Thyroid gland (tissue), 4 donors: ENCODE data around the gene SIRT3. TPM values are rescaled to one million over a fixed set of nuclear protein-coding genes. Genes with fewer than 3 reads are reported as not detected.

Experiments
- DNase-seq, 2 donors: peaks; one replicate each; pipeline ENCODE4 v3.0.0-alpha.2; 2019
- H3K27ac ChIP-seq, 3 donors: fragments of 200-600 bp; sonication (generic); 1 replicate in 2 of 3; 2 replicates in 1 of 3; pipeline ENCODE4 v1.5.1; 2016 to 2019; ENCODE audit warnings: mild to moderate bottlenecking in 1 of 3, moderate library complexity in 1 of 3
- H3K27me3 ChIP-seq: fragments of 200-600 bp; sonication (generic); one replicate; pipeline ENCODE4 v1.5.1; 2019
- H3K36me3 ChIP-seq, 2 donors: fragments of 200-600 bp; sonication (generic); one replicate each; pipeline ENCODE4 v1.5.1; 2016 to 2019
- H3K4me1 ChIP-seq, 2 donors: fragments of 200-600 bp; sonication (generic); one replicate each; pipeline ENCODE4 v1.5.1; 2017 to 2019
- H3K4me3 ChIP-seq, 3 donors: fragments of 200-600 bp; sonication (generic); replicated peaks in 1 of 3; 1 replicate in 2 of 3; 2 replicates in 1 of 3; pipeline ENCODE4 v1.5.1; 2016; ENCODE audit warnings: mild to moderate bottlenecking in 1 of 3
- H3K9me3 ChIP-seq: fragments of 200-600 bp; sonication (generic); one replicate; pipeline ENCODE4 v1.5.1; 2017
- POLR2A ChIP-seq, 2 donors: fragments of 450-650 bp; IDR thresholded peaks; one replicate each; pipeline ENCODE4 v1.6.1; 2017; ENCODE audit warnings: antibody characterized with exemption in 2 of 2, mild to moderate bottlenecking in 2 of 2, moderate library complexity in 1 of 2
- WGBS, 2 donors: methylation state at CpG; one replicate each; pipeline ENCODE4 v1.1.5; 2017; 5-methylcytosine and 5-hydroxymethylcytosine counted together
- intact Hi-C: fragments of 100-400 bp; cut with DNase I; formaldehyde crosslinking; loops from one replicate; pipeline ENCODE4 v1.15.1; 2023
- total RNA-seq, 4 donors: library from RNA; depleted of rRNA; stranded (reverse); fragments of >200 nt; gene quantifications; one replicate each; pipeline ENCODE4 v1.2.3, GENCODE V29; 2016
- TF ChIP-seq, protein P1 (sequence below), 6 experiments: fragments of 200-600 bp in 3 of 6; fragments of 450-650 bp in 3 of 6; sonication (generic) in 3 of 6; IDR thresholded peaks; one replicate each; pipeline ENCODE4 v1.5.1; 2016 to 2019; ENCODE audit warnings: antibody characterized with exemption in 6 of 6, mild to moderate bottlenecking in 2 of 6, inconsistent platforms in 1 of 6, moderate library complexity in 1 of 6

Gene SIRT3
- total RNA-seq, 4 donors from 2014 or later = 14.3 to 21.2 (median 17.0) TPM

DNA sequence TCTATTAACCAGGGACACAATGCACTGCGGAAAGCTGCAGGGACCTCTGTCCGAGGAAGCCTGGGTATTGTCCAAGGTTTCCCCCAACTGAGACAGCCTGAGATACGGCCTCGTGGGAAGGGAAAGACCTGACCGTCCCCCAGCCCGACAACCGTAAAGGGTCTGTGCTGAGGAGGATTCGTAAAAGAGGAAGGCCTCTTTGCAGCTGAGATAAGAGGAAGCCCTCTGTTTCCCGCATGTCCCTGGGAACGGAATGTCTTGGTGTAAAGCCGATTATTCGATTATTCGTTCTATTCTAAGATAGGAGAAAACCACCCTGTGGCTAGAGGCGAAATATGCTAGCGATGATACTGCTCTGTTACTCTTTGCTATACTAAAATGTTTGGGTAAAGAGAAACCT, 34.2 kb downstream of the SIRT3 start:
- TF ChIP-seq, protein P1, sequence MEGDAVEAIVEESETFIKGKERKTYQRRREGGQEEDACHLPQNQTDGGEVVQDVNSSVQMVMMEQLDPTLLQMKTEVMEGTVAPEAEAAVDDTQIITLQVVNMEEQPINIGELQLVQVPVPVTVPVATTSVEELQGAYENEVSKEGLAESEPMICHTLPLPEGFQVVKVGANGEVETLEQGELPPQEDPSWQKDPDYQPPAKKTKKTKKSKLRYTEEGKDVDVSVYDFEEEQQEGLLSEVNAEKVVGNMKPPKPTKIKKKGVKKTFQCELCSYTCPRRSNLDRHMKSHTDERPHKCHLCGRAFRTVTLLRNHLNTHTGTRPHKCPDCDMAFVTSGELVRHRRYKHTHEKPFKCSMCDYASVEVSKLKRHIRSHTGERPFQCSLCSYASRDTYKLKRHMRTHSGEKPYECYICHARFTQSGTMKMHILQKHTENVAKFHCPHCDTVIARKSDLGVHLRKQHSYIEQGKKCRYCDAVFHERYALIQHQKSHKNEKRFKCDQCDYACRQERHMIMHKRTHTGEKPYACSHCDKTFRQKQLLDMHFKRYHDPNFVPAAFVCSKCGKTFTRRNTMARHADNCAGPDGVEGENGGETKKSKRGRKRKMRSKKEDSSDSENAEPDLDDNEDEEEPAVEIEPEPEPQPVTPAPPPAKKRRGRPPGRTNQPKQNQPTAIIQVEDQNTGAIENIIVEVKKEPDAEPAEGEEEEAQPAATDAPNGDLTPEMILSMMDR (IDR thresholded peaks at IDR 0.05) = no peak
- no peak for TF ChIP-seq POLR2A (IDR thresholded peaks at IDR 0.05)
- Histone ChIP-seq H3K27ac (no peak overlapping the region), H3K4me1 (peaks cover 9 to 15% of the 10 kb centered on the region in 2 donors), H3K27me3 (no peaks in the 10 kb centered on the region), H3K36me3 (peaks cover 10 to 16% of the 10 kb centered on the region in 2 donors), H3K9me3 (no peaks in the 10 kb centered on the region), H3K4me3 (no peak overlapping the region)
- intact Hi-C loops = loop anchor here (5.0 to 10.0 kb wide), 5 partner anchors 35 to 303 kb away; partner anchors contain the start of genes B4GALNT4, PGGHG, PSMD13 and PTDSS2
- 74 to 81% methylated on average over 15 of the region's 15 CpGs for WGBS, 2 donors
- no peak for DNase-seq

- no peak for TF ChIP-seq POLR2A (IDR thresholded peaks at IDR 0.05)
- TF ChIP-seq, protein P1 (IDR thresholded peaks at IDR 0.05) = no peak
- Histone ChIP-seq H3K27me3 (no peaks in the 10 kb centered on the region), H3K36me3 (peaks cover 10 to 16% of the 10 kb centered on the region in 2 donors), H3K27ac (no peak overlapping the region), H3K4me3 (no peak overlapping the region), H3K9me3 (no peaks in the 10 kb centered on the region), H3K4me1 (peaks cover 0 to 6% of the 10 kb centered on the region in 2 donors)
- DNase-seq = no peak
- intact Hi-C loops = loop anchor here (5.0 to 10.0 kb wide), 5 partner anchors 37 to 304 kb away; partner anchors contain the start of genes B4GALNT4, PGGHG, PSMD13 and PTDSS2
- WGBS, 2 donors = 93 to 95% methylated on average over 4 to 13 of the region's 13 CpGs
Observed at GRCh38 chr11:200224-201003, 35.7 kb downstream of the SIRT3 start.

DNA sequence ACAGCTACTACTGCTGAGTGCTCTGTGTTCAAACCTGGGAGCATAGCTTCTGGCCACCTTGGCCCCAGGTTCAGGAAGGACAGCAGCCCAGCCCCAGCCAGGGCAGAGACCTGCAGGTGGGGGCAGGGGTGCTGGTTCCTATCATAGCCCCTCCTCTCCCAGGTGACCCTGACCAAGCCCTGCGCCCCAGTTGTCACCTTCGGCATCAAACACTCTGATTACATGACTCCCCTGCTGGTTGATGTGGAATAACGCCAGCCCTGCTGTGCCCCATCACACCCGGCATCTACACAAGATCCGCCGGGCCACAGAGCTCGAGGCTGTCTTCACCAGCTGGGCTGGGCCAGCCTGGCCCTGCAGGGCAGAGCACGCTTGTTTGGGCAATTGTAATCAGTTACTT, 36.4 kb downstream of the SIRT3 start:
- Histone ChIP-seq H3K4me3 (no peak overlapping the region), H3K27ac (no peak overlapping the region), H3K4me1 (no peaks in the 10 kb centered on the region), H3K27me3 (no peaks in the 10 kb centered on the region), H3K36me3 (peaks cover 5 to 10% of the 10 kb centered on the region in 2 donors), H3K9me3 (no peaks in the 10 kb centered on the region)
- 83 to 85% methylated on average over 8 of the region's 8 CpGs for whole genome bisulfite sequencing, 2 donors
- intact Hi-C loops = loop anchor here (5.0 to 10.0 kb wide), 5 partner anchors 38 to 305 kb away; partner anchors contain the start of genes B4GALNT4, PGGHG, PSMD13 and PTDSS2
- TF ChIP-seq, protein P1 (IDR thresholded peaks at IDR 0.05) = no peak
- no peak for DNase-seq

DNA sequence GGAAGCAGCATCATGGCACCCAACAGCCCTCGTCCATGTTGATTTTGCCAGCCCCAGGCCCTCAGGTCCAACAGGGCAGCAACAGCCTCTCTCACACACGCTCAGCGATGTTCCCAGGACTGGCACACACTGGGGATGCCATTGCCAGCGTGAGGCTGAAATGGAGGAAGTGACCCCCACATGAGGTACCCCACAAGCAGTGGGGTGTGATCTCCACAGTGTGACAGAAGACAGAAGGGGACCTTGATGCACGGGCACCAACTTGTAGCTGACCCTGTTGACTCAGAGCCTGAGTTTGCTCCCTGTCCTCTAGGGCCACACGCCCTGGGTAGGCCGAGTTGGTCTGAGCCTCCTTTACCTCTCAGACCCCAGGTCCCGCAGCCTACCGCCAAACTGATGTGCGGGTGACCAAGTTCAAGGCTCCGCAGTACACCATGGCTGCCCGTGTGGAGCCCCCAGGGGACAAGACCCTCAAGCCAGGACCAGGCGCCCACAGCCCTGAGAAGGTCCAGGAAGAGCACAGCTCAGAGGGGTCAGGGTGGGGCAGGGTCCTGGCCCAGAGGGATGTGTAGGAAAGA, 37.0 kb downstream of the SIRT3 start:
- intact Hi-C loops = no loop called here
- WGBS, 2 donors = 59 to 85% methylated on average over 3 to 13 of the region's 13 CpGs
- no peak for TF ChIP-seq POLR2A (IDR thresholded peaks at IDR 0.05)
- TF ChIP-seq, protein P1 (IDR thresholded peaks at IDR 0.05) = no peak
- Histone ChIP-seq H3K27ac (no peak overlapping the region), H3K27me3 (no peaks in the 10 kb centered on the region), H3K36me3 (peaks cover 0 to 5% of the 10 kb centered on the region in 2 donors), H3K9me3 (no peaks in the 10 kb centered on the region), H3K4me3 (no peak overlapping the region), H3K4me1 (no peaks in the 10 kb centered on the region)
- no peak for DNase-seq
